GM18517 (cell line): ENCODE data around the gene SLC6A20.

Source experiments
- ATAC-seq: cut with Tn5 transposase; IDR thresholded peaks from one replicate; pipeline ENCODE4 v1.9.1; 2021; ENCODE audit warnings: mild to moderate bottlenecking, moderate library complexity; ENCODE audit not compliant: unreplicated experiment

SLC6A20 gene

DNA sequence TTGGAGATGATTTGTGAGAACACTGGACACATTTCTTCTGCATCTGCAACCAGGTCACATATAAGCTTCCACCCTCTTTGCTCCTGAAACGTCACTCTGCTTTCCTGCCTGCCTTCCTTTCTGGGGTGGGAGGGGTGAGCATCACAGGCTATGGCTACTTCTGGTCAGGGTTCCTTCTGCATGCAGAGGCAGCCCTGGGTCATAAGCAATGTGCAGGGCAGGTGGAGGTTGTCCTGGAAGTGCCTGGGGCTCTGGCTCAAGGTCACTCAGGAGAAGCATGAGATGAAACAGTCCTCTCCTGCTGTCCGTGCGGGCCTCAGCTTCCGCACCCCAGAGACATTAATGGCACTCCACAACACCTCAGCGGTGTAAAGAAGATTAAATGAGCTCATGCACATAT, 15.1 kb downstream of the SLC6A20 start:
- no peak for ATAC-seq

DNA sequence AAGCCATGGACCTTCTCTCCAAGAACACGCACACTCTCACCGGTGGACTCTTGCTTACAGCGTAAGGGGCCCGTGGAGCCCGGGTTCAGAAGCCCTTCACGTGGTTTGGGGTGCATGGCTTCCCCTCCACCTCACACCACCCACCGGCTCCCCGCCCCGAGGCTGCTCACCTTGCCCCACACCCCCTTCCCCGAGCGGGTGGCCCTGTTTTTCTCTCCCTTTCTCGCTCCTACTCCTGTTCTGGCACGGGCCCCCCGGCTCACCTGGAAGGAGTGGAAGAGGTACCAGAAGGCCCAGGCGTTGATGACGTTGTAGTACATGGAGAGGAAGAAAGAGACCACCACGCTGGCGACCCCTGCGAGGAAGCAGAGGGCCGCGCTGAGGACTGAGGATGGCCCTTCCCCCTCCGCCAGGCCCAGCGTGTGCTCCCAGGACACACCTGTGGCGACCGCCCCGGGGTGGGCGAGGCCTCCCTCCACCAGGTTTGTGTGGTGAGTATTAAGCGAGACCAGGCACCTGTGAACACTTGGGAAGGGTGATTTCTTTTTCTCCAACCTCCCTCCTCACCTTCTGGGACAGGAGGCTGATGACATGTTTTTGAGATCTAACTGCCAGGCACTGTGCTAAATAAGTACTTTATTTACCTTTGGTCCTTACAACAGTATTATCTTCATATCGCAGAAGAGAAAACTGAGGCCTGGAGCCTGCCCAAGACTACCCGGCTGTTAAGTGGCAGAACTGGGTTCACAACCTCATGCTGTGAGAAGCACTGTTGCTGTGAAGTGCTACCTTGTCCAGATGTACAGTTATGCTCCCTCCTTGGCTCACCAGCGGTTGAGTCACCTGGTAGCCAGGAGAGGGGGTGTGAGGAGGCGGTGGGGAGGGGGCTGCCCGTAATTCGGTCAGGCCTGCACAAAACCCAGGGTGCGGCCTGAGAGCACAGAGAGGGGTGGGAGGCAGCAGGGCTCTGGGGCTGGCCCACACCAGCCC, 16.3 kb downstream of the SLC6A20 start:
- ATAC-seq = no peak

DNA sequence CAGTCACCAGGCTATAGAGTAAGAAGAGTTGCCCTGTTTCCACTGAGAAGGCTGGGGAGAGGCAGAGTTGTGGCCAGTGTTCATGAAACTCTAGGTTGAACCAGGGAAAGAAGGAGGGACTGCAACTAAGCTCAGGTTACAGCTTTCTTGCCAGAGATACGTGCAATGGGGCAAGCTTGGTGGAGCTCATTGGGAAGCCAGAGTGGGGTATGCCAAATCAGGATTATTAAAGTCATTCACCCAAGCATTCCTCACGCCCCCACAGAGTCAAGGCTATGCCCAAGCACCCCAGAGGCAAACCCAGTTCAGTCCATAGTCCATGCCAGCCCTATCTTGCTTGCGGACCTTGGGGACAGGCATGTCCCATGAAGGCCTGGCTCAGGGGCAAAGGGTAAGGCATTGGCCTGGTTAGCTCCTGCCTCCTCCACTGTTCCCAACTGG, 17.6 kb downstream of the SLC6A20 start:
- no peak for ATAC-seq

DNA sequence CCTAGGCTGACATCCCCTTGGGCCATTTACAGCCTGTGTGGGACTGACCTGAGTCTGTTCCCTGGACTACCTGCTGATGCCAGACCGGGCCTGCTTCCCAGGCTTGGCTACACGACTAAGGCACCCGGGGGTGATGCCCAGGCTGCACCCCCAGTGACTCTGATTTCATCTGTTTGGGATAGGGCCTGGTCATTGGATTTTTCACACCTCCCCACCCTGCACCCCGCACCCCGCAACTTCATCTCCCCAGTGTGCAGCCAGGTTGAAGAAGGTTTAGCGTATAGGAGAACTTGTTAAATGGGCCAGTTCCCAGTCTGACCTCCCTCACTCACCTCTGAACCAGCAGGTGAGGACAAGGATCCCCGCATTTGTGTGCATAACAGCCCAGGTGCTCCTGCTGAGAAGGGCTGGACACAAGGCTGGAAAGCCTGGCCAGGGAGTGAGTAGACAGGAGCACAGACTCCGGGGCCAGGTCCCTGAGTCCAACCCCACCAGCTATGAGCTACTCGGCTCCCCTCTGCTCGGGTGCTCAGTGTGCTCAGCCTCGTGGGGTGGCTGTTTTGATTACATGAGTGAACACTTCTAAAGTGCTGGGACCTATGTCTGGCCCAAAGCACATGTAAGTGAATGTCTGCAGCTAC, 18.5 kb downstream of the SLC6A20 start:
- no peak for ATAC-seq

DNA sequence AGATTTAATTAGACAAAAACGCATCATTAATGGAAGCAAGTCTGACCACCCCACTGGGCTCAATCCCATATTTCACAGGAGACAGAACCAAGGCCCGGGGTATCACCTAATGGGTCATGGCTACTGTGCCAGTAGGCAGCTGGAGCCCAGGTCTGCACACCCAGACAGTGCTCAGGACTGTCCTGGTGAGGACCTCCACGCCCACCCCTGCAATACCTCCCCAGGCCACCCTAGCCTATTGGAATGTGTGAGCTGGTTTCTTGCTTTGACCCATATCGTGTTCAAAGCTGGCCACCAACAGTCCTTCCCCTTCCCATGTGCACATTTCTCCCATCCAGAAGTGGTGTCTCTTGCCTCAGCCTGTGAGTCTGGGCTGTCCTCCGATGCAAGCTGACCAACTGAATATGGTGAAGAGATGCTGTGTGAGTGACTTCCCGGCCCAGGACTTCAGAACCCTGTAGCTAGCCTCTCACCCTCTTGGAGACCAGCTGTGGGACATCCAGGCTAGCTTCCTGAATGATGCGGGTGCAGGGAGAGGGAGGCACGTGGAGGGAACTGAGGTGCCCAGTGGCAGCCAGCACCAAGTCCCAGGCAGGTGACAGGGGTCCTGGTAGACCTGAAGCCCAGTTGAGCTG, 19.1 kb downstream of the SLC6A20 start:
- no peak for ATAC-seq

DNA sequence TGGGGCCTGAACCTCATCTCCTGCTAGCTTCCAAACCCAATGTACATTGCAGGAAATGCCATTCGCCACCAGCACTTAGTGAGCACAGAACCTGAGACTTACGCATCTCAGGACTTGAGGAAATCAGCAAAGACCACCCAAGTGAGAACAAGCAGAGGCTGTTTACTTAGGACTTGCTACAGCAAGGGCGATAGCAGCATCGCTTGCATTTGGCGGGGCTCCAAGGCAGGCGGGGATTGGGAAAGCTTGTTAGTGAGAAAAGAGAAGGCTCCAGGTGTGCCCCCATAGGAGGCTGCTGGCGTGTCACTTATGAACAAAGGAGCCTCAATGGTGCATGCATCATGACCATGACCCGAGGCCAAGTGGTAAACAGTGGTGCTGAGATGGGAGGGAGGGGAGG, 19.7 kb downstream of the SLC6A20 start:
- ATAC-seq = no peak

DNA sequence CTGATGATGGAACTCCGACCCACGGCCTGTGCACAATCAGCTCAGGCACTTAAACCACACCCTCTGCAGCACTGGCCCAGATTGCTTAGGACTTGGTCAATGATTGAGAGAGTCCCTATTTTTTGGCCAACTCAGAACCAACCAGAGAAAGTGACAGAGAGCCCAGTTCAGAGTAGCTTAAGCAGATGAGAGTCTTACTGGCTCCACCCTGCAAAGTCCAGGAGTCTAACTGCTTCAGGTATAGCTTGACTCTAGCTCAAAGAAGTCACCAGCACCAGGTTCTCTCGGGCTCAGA, 20.1 kb downstream of the SLC6A20 start:
- ATAC-seq = no peak

DNA sequence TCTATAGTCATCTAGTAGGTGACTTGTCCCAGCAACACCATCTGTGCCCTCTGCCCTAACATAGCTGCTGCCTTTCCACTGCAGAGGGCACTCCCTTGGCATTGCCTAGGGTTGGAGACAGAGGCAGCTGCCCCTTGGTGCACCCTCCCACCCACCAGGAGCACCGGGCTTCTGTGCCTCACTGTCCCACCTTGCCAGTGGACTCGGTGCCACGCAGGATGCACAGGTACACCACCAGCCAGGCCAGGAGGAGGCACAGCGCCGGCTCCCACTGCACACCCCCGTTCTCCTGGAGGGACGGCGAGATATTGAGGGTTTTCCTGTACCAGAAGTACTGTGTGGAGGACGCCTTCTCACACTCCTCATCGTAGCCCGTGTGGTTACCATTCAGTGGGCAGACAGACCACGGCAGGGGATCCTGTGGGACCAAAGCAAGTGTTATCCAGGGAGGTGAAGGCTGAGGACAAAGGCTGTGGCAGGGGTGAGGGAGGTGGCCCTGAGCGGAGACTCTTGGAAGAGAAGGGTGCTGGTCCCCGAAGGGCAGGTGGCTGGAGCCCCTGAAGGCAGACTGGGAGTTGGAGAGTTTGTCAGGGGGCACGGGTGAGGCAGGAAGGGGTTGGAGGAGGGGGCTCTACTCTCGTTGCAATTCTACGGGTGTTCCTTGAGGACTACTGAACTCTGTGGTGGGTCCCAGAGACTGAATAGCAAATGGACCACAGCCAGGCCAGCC, 20.6 kb downstream of the SLC6A20 start:
- ATAC-seq = no peak

DNA sequence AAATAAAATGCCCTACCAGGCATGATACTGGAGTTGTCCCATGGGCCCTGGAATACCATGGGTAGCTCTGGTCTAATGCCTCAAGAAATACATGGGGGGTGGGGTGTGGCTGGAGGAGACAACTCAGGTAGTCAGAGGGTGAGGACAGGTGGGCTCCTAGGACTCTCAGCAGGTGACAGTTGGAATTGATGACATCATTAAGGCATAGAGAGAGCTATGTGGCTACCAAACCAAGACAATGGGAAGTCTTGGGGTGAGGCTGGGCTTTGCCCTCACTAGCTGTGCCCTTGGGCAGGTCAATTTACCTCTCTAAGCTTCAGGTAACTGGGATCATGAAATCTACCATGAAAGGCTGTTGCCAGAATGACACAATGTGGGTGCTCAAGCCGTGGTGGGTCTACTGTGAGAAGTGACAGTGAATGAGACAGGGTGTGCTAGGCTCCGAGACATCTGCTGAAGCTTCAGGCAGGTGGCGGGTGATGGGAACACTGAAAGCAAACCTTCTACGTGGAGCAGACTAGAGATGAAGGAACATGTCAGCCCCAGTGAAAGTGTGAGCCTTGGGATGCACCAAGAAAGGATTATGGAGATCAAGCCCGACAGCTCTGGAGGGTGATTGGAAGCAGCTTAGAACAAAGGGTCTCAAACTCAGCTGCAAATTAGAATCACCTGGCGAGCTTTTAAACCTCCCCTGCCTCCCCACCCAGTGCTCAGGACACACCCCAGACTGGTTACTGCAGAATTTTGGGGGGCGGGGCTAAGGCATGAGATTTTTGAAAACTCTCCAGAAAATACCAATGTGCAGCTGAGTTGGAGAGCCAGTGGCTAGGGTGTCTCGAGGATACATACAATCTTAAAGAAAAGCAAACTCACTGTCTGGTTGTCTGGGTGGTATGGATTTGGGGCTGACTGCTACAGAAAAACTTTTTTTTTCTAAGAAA, 21.5 kb downstream of the SLC6A20 start:
- no peak for ATAC-seq

DNA sequence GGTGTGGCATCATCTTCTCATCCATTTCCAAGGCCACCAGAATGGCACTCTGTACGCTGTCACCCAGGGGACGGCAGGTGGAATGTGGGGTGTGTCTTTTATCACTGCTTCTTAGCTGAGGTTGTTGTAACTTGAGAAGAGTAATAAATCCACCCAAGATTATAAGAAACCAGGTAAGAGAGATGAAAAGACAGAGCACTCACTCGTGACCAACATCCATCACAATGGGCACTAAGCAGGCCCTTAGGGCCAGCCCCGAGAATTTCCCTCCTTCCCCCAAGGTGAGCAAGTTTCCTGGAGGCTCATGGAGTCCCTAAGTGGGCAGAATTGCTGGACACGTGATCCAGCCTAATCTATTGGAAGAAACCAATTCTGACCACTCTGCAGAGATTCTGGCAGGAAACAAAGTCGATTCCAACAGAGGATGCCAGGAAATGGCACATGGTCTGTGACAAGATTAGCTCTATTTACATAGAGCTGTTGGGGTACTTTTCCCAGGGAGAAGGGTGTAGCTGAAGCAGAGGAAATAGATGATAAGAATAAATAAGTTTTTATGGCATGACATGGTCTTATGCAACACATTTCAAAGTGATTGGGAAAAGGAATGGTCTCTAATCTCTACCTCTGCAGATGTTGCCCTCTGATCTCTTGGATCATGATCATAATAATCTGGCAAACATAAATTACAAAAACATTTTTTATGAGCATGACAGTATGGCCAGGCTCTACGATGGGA, 22.5 kb downstream of the SLC6A20 start:
- ATAC-seq = no peak

DNA sequence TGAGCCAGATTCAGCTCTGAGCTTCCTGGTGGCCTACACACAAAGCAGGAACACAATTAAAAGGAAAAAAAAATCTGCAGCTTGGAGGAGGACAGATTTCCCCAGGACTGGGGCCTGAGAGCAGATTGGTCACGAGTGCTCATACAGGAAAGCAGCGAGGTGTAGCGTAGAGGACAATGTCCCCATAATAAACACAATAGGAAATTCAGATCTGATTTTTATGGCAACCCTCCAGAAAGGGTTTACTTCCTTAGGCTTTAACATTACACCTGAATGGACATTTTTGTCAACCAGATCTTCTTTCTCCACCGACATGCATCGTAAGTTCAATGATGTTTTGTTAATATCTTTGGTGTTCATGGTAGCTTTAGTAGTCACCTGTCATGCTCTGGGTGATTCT, 23.3 kb downstream of the SLC6A20 start:
- ATAC-seq = no peak

DNA sequence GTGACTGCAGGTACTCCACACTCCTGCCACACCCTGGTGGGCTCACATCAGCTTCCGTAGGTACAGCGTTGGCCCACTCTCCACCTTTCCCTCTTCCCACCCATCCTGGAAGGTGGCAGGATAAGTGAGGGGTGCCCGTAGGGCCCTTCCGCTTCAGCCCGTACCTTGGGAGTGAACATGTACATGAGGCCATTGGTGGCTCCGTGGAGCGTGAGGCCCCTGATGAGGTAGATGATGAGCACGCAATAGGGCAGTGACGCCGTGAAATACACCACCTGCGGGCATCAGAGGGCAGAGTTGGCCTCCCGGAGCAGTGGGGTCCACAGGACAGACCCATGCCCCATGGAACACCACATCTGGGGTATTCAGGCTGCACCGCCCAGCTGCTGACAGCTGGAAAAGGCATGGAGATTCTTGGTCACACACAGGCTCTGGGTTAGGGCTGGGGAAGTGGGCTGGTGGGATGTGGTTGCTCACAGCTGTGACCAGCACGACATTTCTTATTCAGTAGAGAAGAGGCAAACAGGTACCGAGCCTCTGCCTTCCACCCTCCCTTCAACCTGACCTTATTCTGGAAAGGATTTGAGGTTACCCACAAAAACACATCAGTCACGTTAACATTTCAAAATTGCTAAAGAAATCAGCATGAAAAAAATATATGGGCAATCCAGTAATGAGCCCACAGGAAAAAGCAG, 23.8 kb downstream of the SLC6A20 start:
- ATAC-seq = no peak

DNA sequence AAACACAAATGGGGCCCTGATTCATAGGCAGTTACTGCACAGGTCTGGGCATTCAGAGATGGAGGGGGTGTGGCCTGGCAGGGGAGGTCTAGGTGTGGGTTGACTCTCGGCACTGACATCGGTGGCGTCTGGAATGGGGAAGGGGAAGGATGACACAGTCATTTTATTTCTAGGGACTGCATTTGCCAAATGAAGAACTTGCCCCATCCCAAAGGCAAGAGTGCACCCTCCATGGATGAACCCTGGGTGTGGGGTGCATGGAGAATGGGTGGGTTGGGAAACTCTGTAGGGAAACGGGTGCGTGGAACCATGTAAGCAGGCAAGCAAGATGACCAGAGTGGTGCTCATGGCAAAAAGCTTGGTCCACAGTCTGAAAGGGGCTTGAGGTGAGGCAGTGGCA, 24.5 kb downstream of the SLC6A20 start:
- ATAC-seq = no peak

DNA sequence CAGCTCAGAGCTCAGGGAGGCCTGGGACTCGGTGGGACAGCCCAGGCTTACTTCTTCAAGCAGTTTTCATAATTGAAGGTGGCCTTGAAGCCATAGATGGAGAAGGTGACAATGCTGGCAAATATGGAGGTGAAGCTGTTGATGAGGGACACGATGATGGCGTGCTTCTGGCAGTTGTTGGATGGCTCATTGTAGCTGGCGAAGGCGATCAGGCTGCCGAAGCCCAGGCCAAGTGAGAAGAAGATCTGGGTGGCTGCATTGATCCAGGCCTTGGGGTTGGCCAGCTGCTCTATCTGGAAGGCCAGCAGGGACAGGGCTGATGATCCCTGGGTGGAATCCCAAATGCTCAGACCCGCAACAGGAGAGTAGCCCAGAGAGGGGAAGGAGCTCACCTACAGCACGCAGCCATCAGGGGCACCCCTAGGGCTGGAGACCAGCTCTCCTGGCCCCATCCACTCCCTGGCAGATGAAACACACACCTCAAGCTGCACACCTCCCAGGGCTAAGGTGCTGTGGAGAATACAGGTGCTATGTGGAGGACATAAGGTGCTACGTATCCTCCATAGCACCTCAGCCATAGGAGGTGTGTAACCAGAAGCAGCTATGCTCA, 25.1 kb downstream of the SLC6A20 start:
- no peak for ATAC-seq

DNA sequence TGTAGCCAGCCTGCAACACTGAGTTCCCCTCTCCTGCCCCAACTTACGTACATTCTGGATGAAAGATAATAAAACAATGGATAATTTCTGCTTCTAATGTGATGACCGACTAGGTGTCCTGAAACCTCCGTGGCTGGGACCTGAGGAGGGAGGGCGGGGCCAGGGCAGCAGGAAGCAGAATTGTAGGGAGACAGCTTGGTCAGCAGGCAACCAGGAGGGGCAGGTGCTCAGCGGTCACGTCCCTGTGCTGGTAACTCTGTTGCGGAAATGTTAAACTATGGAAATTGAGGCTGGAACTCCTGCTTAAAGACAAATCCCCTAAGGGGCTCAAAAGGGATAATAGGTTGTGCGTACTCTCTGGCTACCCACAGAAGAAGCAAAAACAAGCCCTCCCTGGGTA, 30.4 kb downstream of the SLC6A20 start:
- no peak for ATAC-seq

DNA sequence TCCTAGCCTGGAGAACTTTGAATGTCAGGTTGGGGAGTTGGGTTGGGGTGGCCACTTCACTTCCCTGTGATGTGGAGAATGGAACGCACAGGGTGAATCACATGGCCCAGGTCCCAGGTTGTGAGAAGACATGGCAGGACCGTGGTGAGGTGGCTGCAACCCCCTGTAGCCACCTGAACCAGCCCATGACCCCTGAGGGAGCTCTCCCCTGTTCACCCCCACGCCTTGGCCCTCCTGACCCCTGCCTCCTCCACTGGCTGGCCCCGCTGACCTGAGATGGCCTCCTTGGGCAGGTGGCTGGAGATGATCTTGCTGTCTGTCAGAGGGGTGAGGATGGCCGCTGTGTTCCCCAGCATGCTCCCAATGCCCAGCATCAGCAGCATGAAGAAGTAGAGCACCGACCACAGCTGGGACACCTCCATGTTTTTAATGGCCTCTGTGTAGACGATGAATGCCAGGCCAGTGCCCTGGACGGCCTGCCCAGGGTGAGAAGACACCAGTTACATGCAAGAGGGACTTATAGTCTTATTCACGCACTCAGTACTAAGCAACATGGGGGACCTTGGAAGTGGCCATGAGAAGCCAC, 31.0 kb downstream of the SLC6A20 start:
- no peak for ATAC-seq

DNA sequence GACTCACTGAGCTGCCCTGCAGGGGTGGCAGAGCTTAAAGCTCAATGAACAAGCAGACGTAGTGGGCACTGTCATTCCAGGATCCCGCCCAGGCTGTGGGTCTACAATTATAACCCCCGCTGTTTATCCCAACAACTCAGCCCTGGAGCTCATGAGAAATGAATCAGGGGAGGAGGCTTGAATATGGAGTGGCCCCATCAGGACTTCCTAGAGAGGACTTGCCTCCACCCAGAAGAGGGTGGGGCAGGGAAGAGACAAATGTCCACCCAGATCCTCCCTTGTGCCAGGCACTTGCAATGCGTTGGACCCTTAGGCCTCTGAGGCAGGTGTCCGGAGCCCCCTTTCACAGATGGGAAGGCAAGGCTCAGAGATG, 33.0 kb downstream of the SLC6A20 start:
- no peak for ATAC-seq

DNA sequence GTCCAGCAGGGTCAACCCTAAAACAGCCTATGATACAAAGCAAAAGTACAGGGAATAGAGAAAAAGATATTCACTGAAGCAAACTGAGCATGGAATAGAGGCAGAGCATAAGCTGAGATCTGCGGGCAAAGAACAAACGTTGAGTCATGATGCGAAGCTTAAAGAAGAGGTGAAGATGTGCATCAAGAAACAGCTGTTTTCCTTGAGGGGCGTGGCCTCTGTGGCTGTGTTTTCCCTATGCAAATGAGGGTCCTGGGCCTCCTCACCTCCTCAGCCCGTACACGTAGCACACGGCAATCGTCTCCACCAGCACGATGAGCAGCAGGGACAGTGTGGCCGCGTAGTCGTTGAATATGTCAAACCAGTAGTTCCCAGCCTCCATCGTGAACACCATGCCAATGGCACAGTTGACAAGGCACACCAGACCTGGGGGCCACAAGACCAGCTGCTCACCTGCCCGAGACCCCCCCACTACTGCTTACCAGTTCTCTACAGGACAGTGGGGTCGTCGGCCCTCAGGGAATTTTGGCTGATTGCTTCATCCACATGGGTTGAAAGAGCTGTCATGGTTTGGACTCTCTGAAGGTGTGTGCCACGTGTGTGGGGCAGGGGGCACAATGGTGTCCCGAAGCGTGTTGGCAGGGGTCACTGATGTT, 33.6 kb downstream of the SLC6A20 start:
- ATAC-seq = no peak
